ENCODE data around the gene RAB1B.

- TF ChIP-seq, protein P1, sequence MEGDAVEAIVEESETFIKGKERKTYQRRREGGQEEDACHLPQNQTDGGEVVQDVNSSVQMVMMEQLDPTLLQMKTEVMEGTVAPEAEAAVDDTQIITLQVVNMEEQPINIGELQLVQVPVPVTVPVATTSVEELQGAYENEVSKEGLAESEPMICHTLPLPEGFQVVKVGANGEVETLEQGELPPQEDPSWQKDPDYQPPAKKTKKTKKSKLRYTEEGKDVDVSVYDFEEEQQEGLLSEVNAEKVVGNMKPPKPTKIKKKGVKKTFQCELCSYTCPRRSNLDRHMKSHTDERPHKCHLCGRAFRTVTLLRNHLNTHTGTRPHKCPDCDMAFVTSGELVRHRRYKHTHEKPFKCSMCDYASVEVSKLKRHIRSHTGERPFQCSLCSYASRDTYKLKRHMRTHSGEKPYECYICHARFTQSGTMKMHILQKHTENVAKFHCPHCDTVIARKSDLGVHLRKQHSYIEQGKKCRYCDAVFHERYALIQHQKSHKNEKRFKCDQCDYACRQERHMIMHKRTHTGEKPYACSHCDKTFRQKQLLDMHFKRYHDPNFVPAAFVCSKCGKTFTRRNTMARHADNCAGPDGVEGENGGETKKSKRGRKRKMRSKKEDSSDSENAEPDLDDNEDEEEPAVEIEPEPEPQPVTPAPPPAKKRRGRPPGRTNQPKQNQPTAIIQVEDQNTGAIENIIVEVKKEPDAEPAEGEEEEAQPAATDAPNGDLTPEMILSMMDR (conservative IDR thresholded peaks at IDR 0.05) = no peak
- no peak for TF ChIP-seq ZFX (IDR thresholded peaks at IDR 0.05)
Measured at GRCh38 chr11:66281001-66281400, 12.6 kb downstream of the RAB1B start.
